Sigmoid colon (tissue), 4 donors: ENCODE results near the gene FERMT2.

Source experiments
- CTCF ChIP-seq, 4 experiments: fragments of 450-650 bp in 3 of 4; fragments of 200-600 bp in 1 of 4; IDR thresholded peaks; one replicate each; pipeline ENCODE4 v1.5.1; 2016 to 2019; ENCODE audit warnings: antibody characterized with exemption in 4 of 4, mild to moderate bottlenecking in 3 of 4, moderate library complexity in 2 of 4
- EP300 ChIP-seq, 4 donors: sonication (generic); formaldehyde crosslinking; IDR thresholded peaks; one replicate each; pipeline ENCODE4 v1.6.1; 2017; ENCODE audit warnings: antibody characterized with exemption in 4 of 4
- POLR2A ChIP-seq, 2 donors: fragments of 450-650 bp; IDR thresholded peaks; one replicate each; pipeline ENCODE4 v1.6.1; 2016; ENCODE audit warnings: antibody characterized with exemption in 2 of 2, mild to moderate bottlenecking in 2 of 2, moderate library complexity in 2 of 2

- TF ChIP-seq CTCF (IDR thresholded peaks at IDR 0.05) (no peak), EP300 (IDR thresholded peaks at IDR 0.05) (no peak), POLR2A (IDR thresholded peaks at IDR 0.05) (no peak)
These were observed 68.0 kb downstream of the FERMT2 start for GRCh38 chr14:52882824-52883223.
